ENCODE results near the gene EBF3. TPM values are rescaled to one million over a fixed set of nuclear protein-coding genes. Genes with fewer than 3 reads are reported as not detected.
"Not testable (repeated sequence)": the region's sequence is repeated elsewhere in the genome, so short reads cannot be mapped to it uniquely, and the experiment has no call there.

Gene EBF3
- polyA plus RNA-seq, 6 donors from 2014 or later = not detected

DNA sequence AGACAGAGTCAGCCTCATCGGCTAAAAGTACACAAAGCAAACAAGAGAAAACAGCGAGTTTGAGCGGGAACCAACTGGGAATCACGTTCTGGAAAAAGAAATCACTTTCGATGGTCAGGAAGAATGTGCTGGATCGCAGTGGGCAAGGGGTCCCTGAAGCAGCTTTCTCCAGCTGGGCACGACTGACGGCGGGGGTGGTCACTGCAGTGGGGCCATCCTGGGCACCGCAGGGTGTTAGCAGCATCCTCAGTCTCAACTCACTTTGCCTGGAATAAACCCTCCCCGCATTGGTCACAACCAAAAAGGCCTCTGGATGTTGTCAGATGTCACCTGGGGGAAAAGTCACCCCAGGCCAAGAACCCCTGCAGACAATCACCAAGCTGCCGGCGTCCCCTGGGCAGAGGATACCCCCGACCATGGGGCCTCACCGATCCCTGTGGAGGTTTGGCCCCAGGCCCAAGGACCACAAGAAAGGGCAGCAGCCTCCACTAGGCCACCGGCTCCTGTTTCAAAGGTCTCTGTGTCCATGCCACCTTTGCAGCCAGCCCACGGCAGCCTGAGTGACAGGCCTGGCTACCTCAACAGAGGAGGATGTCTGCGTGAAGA is 42.9 kb downstream of the EBF3 start:
- Mint-ChIP-seq H3K4me3 (no peak overlapping the region), H3K27ac (no peak overlapping the region), H3K9me3 (peaks cover 0 to 2% (median 0%) of the 10 kb centered on the region in 7 donors), H3K36me3 (no peaks in the 10 kb centered on the region), H3K4me1 (no peaks in the 10 kb centered on the region), H3K27me3 (no peaks in the 10 kb centered on the region)
- ATAC-seq (ENCODE audit: low read depth in 2 of 2) = no peak
- no peak for DNase-seq

DNA sequence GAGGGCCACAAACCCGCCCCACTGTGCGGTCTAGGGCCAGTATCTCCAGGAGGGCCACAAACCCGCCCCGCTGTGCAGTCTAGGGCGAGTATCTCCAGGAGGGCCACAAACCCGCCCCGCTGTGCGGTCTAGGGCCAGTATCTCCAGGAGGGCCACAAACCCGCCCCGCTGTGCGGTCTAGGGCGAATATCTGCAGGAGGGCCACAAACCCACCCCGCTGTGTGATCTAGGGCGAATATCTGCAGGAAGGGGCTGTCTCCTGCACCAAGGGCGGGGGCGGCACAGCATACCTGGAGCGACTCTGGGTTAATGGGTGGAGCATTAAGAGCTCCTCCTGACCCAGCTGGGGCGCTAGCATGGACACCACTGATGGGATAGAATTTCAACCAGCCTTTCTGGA is 43.9 kb downstream of the EBF3 start:
- not testable (repeated sequence) for H3K27ac Mint-ChIP-seq; DNase-seq; H3K36me3 Mint-ChIP-seq; H3K27me3 Mint-ChIP-seq; H3K9me3 Mint-ChIP-seq; ATAC-seq (ENCODE audit: low read depth in 2 of 2); H3K4me3 Mint-ChIP-seq; H3K4me1 Mint-ChIP-seq

- no peak overlapping the region for H3K27ac Mint-ChIP-seq
- ATAC-seq (ENCODE audit: low read depth in 2 of 2) (no peak), DNase-seq (no peak)
- no peaks in the 10 kb centered on the region for H3K4me1 Mint-ChIP-seq
- peaks cover 0 to 2% (median 0%) of the 10 kb centered on the region in 7 donors for H3K9me3 Mint-ChIP-seq
- H3K36me3 Mint-ChIP-seq = no peaks in the 10 kb centered on the region
- H3K27me3 Mint-ChIP-seq = no peaks in the 10 kb centered on the region
- no peak overlapping the region for H3K4me3 Mint-ChIP-seq
Observed at GRCh38 chr10:129919358-129919757, 44.7 kb downstream of the EBF3 start.

GRCh38 chr10:129918836-129919235 is 45.2 kb downstream of the EBF3 start:
- no peak for ATAC-seq (ENCODE audit: low read depth in 2 of 2)
- Mint-ChIP-seq H3K27me3 (no peaks in the 10 kb centered on the region), H3K9me3 (peaks cover 0 to 2% (median 0%) of the 10 kb centered on the region in 7 donors), H3K4me3 (no peak overlapping the region), H3K36me3 (no peaks in the 10 kb centered on the region), H3K4me1 (no peaks in the 10 kb centered on the region), H3K27ac (no peak overlapping the region)
- DNase-seq = no peak

DNA sequence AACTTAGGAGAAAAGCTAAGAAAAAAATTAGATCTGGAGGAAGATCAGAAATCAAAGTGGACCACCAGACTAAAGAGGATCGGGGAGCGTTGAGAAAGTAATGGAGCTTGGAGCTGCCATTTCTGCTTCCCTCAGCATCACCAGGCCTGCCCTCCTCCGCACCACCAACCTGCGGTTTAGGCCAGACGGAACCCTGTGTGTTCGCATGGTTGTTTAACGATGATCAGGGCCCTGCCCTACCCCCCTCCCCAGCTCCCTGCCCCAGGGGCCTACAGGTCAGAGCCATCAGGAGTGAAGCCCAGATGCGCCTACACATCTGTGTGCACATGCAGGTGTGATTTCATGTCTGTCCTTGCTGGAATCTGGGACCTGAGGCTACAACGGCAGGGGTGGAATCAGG is 45.7 kb downstream of the EBF3 start:
- ATAC-seq (ENCODE audit: low read depth in 2 of 2) = no peak
- H3K4me1 Mint-ChIP-seq = no peaks in the 10 kb centered on the region

DNA sequence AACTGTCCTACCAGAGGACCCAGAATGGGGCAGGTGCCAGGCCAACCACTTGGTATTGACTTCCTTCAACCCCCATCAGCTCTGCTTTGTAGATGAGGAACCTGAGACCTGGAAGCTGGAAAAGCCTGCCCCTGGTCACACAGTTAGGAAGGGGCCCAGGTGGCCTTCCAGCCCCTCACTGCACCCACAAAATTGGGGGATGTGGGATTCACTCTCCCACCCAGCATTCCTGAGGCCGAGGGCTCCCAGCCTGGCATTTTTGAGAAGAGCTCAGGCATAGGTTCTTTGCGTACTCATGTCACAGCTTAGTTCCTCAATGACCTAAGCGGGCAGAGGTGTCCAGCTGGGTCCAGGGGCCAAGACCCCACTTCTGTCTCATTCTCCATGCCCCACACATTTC is 46.1 kb downstream of the EBF3 start:
- peak overlapping the region in 1 of 8 donors; percentile 21 for H3K4me3 Mint-ChIP-seq

More for the DNA sequence above, 45.7 kb downstream of the EBF3 start:
- H3K27me3 Mint-ChIP-seq = no peaks in the 10 kb centered on the region
- no peaks in the 10 kb centered on the region for H3K36me3 Mint-ChIP-seq
- peaks cover 0 to under 1% (median 0%) of the 10 kb centered on the region in 7 donors for H3K9me3 Mint-ChIP-seq
- peak overlapping the region in 1 of 8 donors; percentile 21 for H3K4me3 Mint-ChIP-seq
- no peak overlapping the region for H3K27ac Mint-ChIP-seq
- DNase-seq = no peak

GRCh38 chr10:129916506-129916995 is 47.5 kb downstream of the EBF3 start:
- ATAC-seq (ENCODE audit: low read depth in 2 of 2) (no peak), DNase-seq (no peak)
- no peaks in the 10 kb centered on the region for H3K27me3 Mint-ChIP-seq
- no peak overlapping the region for H3K4me3 Mint-ChIP-seq
- H3K4me1 Mint-ChIP-seq = no peaks in the 10 kb centered on the region
- H3K36me3 Mint-ChIP-seq = no peaks in the 10 kb centered on the region
- no peak overlapping the region for H3K27ac Mint-ChIP-seq
- H3K9me3 Mint-ChIP-seq = no peaks in the 10 kb centered on the region

More for the DNA sequence above, 46.1 kb downstream of the EBF3 start:
- Mint-ChIP-seq H3K36me3 (no peaks in the 10 kb centered on the region), H3K27me3 (no peaks in the 10 kb centered on the region), H3K9me3 (no peaks in the 10 kb centered on the region), H3K27ac (no peak overlapping the region), H3K4me1 (no peaks in the 10 kb centered on the region)
- ATAC-seq (ENCODE audit: low read depth in 2 of 2) = no peak
- no peak for DNase-seq

GRCh38 chr10:129915526-129916378 is 48.3 kb downstream of the EBF3 start:
- Mint-ChIP-seq H3K27ac (no peak overlapping the region), H3K9me3 (no peaks in the 10 kb centered on the region), H3K4me3 (no peak overlapping the region), H3K4me1 (no peaks in the 10 kb centered on the region), H3K27me3 (no peaks in the 10 kb centered on the region), H3K36me3 (no peaks in the 10 kb centered on the region)
- ATAC-seq (ENCODE audit: low read depth in 2 of 2) (no peak), DNase-seq (no peak)

DNA sequence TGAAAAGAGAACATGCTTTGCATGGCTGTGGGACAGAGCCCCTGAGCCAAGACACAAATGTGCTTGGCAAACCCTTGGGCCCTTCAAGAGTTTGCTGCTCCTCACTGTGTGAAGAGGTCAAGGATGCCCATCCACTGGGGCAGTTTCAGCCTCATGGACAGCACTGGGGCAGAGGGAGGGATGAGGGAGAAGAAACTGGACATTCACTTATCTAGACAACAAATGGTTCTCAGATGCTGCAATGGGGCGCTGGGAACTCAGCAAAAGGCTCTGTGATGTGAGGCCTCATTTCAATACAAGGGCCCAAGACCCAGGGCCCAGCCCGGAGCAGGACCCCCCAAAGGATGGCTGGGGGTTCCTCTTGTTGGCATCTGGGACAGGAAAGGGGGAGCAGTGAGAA is 49.1 kb downstream of the EBF3 start:
- Mint-ChIP-seq H3K4me1 (no peaks in the 10 kb centered on the region), H3K27ac (no peak overlapping the region), H3K9me3 (no peaks in the 10 kb centered on the region), H3K36me3 (no peaks in the 10 kb centered on the region), H3K4me3 (no peak overlapping the region), H3K27me3 (peaks cover 0 to 7% (median 0%) of the 10 kb centered on the region in 3 donors)
- ATAC-seq (ENCODE audit: low read depth in 2 of 2) (no peak), DNase-seq (no peak)

- Mint-ChIP-seq H3K36me3 (no peaks in the 10 kb centered on the region), H3K27me3 (peaks cover 0 to 9% (median 0%) of the 10 kb centered on the region in 3 donors), H3K27ac (no peak overlapping the region), H3K9me3 (no peaks in the 10 kb centered on the region), H3K4me1 (no peaks in the 10 kb centered on the region), H3K4me3 (no peak overlapping the region)
- ATAC-seq (ENCODE audit: low read depth in 2 of 2) (no peak), DNase-seq (no peak)
Observed at GRCh38 chr10:129914153-129914855, 49.8 kb downstream of the EBF3 start.

- ATAC-seq (ENCODE audit: low read depth in 2 of 2) (no peak), DNase-seq (no peak)
- Mint-ChIP-seq H3K4me3 (no peak overlapping the region), H3K27ac (no peak overlapping the region), H3K9me3 (no peaks in the 10 kb centered on the region), H3K4me1 (no peaks in the 10 kb centered on the region), H3K36me3 (no peaks in the 10 kb centered on the region), H3K27me3 (peaks cover 0 to 9% (median 0%) of the 10 kb centered on the region in 3 donors)
Observed at GRCh38 chr10:129912986-129913695, 50.9 kb downstream of the EBF3 start.

DNA sequence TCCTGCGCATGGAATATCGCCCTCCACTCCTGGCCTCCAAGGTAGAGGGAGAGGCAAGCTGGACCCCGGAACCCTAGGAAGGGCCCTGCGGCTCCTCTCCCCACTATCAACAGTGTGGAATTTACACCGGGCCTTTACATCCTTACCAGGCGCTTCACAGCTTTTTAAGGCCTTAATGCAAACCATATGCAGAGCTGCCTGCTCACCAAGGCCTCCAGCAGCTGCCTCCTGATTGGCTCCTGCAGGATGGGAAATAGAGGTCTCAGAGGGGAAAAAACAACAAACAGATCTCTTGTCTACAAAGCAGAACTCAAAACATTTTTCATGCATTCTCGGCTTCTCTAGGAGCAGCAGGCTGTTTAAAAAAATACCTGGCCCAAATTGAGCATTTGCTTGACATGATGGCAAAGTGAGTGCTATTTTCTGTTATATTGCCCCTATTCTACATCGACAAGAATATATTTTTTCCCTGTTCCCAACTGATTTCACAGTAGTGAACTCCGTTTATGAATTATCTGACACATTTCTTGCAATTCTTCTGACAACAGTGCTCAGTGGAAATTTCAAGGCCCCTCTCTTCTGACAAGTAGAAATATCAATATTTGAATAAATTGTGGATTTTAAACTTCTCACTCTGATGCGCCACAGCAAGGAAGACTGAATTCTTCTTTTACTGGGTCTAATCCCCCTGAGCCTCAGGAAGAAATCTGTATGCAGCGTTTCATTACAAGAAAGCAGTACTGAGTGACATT is 51.7 kb downstream of the EBF3 start:
- ATAC-seq (ENCODE audit: low read depth in 2 of 2) (no peak), DNase-seq (no peak)
- Mint-ChIP-seq H3K4me1 (no peaks in the 10 kb centered on the region), H3K36me3 (no peaks in the 10 kb centered on the region), H3K27ac (no peak overlapping the region), H3K9me3 (no peaks in the 10 kb centered on the region), H3K27me3 (peaks cover 0 to 9% (median 0%) of the 10 kb centered on the region in 3 donors), H3K4me3 (no peak overlapping the region)

Data from naive B cell (primary cell).